SU-DHL-6 (cell line): ENCODE measurements around the gene ARPP21.

Source experiments
- EZH2phosphoT487 ChIP-seq: fragments of 200-600 bp; sonication (generic), shearing (Covaris generic); conservative IDR thresholded peaks from 2 replicates; pipeline ENCODE4 v1.6.1; 2018; ENCODE audit warnings: mild to moderate bottlenecking, antibody characterized with exemption, low read length, moderate library complexity, mixed read lengths
- TF ChIP-seq, protein P1 (sequence below): fragments of 200-600 bp; sonication (generic); IDR thresholded peaks from one replicate; pipeline ENCODE4 v1.5.1; 2017; ENCODE audit warnings: antibody characterized with exemption, mild to moderate bottlenecking, low read length, moderate library complexity; ENCODE audit not compliant: insufficient read depth, poor library complexity, severe bottlenecking

DNA sequence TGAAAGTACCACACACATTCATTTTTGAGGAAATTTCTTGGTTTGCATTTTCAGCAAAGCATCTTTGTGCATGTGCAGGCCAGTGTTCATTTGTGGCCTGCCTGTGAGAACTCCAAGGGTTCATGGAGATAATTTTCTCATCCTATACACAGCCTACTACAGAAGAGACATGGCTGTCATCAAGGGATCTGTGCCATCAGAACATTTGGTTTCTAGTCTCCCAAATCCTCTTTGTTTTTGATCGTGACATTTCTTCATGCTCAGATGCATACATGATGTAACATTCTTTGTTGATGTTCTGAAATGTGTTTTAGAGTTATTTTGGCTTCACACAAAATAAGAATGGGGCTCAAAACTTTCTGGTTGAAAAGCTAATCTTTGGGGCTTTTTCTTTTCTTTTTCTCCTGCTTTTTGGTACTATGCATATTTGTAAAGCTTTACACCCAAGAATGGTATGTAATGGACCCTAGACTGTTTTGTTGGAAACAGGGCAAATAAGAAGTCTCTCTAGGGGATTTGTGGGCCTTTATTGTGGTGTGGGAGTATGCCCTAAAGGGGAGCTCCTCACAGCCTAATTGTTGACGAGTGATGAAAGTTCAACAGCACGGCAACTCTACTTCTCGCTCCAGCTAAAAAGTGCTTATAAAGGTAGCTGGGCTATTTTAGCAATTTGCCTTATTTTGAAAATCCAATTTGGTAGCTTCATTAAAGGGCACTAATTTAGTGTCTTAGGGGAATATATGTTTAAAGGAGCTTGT, 3.2 kb upstream of the ARPP21 start:
- TF ChIP-seq, protein P1, sequence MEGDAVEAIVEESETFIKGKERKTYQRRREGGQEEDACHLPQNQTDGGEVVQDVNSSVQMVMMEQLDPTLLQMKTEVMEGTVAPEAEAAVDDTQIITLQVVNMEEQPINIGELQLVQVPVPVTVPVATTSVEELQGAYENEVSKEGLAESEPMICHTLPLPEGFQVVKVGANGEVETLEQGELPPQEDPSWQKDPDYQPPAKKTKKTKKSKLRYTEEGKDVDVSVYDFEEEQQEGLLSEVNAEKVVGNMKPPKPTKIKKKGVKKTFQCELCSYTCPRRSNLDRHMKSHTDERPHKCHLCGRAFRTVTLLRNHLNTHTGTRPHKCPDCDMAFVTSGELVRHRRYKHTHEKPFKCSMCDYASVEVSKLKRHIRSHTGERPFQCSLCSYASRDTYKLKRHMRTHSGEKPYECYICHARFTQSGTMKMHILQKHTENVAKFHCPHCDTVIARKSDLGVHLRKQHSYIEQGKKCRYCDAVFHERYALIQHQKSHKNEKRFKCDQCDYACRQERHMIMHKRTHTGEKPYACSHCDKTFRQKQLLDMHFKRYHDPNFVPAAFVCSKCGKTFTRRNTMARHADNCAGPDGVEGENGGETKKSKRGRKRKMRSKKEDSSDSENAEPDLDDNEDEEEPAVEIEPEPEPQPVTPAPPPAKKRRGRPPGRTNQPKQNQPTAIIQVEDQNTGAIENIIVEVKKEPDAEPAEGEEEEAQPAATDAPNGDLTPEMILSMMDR: no peak
- no peak for TF ChIP-seq EZH2phosphoT487
